Fibroblast of upper back skin (primary cell): ENCODE measurements around the gene GPRC5D.

Source experiments
- DNase-seq: peaks from one replicate; pipeline ENCODE4 v3.0.0-alpha.2; 2013

Gene GPRC5D

GRCh38 chr12:12952036-12952435, at the start of gene GPRC5D:
Gene GPRC5D, minus strand, starts transcription at chr12:12952170. Its CDS starts 1,786 bp downstream, at chr12:12950384.
- DNase-seq: no peak

GRCh38 chr12:13001775-13002040, 49.7 kb upstream of the GPRC5D start:
- no peak for DNase-seq

GRCh38 chr12:13000925-13001774, 49.2 kb upstream of the GPRC5D start:
- peak; percentile 52 for DNase-seq

- DNase-seq: no peak
These were observed 48.6 kb upstream of the GPRC5D start for GRCh38 chr12:13000616-13000924.

GRCh38 chr12:12999959-13000615, 48.1 kb upstream of the GPRC5D start, which contains the start of gene HEBP1:
Gene HEBP1, minus strand, starts transcription at chr12:13000265. Its CDS starts 151 bp downstream, at chr12:13000114.
- peak; percentile 90 for DNase-seq

- peak; percentile 38 for DNase-seq
These were observed 47.4 kb upstream of the GPRC5D start for GRCh38 chr12:12999271-12999958.

GRCh38 chr12:12998248-12998647, 46.3 kb upstream of the GPRC5D start:
- no peak for DNase-seq

- DNase-seq: no peak
These were observed 45.8 kb upstream of the GPRC5D start for GRCh38 chr12:12997734-12998133.

GRCh38 chr12:12997156-12997555, 45.2 kb upstream of the GPRC5D start:
- no peak for DNase-seq

- DNase-seq: no peak
These were observed 44.2 kb upstream of the GPRC5D start for GRCh38 chr12:12996209-12996608.

GRCh38 chr12:12995088-12995487, 43.1 kb upstream of the GPRC5D start:
- no peak for DNase-seq

GRCh38 chr12:12993367-12993766, 41.4 kb upstream of the GPRC5D start:
- DNase-seq: no peak

- DNase-seq: peak; percentile 88
These were observed 40.6 kb upstream of the GPRC5D start for GRCh38 chr12:12992418-12993130.

GRCh38 chr12:12990700-12991468, 38.9 kb upstream of the GPRC5D start:
- DNase-seq: peak; percentile 43

GRCh38 chr12:12987421-12987820, 35.5 kb upstream of the GPRC5D start:
- DNase-seq: no peak

GRCh38 chr12:12986775-12987331, 34.9 kb upstream of the GPRC5D start:
- DNase-seq: no peak

GRCh38 chr12:12985817-12986408, 33.9 kb upstream of the GPRC5D start:
- no peak for DNase-seq

GRCh38 chr12:12984149-12984548, 32.2 kb upstream of the GPRC5D start:
- DNase-seq: no peak

- peak; percentile 59 for DNase-seq
These were observed 31.6 kb upstream of the GPRC5D start for GRCh38 chr12:12983420-12984035.

GRCh38 chr12:12982331-12982730, 30.4 kb upstream of the GPRC5D start:
- no peak for DNase-seq

- DNase-seq: peak; percentile 95
These were observed 27.8 kb upstream of the GPRC5D start for GRCh38 chr12:12979731-12980259.
